ENCODE results near the gene FRMD5. TPM values are rescaled to one million over a fixed set of nuclear protein-coding genes. Genes with fewer than 3 reads are reported as not detected.

FRMD5 gene
- total and polyA plus RNA-seq, 2 donors (not counting 1 experiment from before 2014, with no cell fraction given): not detected

DNA sequence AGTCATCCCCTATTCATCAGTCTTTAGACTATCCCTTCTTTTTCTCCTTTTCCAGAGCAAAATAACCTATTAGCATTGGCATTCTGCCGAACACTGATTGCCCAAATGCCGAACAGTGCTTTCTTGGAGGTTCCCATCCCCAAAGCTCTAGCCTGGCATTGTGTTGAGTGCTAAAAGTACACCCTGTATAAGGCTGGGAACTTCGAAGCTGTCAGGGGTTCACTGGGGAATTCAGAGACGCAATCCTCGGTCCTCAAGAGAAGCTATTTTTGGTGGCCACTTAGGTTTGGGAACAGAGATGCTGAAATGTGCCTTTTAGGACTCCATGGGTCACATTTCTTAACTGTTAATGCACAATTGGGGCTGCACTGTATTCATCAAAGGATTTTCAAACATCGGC, 8.4 kb downstream of the FRMD5 start:
- WGBS (ENCODE audit: insufficient coverage): 92% methylated on average over 4 of the region's 6 CpGs
- intact Hi-C loops (cut with micrococcal nuclease): no loop called here
- no peak for ATAC-seq (ENCODE audit: low read depth)

DNA sequence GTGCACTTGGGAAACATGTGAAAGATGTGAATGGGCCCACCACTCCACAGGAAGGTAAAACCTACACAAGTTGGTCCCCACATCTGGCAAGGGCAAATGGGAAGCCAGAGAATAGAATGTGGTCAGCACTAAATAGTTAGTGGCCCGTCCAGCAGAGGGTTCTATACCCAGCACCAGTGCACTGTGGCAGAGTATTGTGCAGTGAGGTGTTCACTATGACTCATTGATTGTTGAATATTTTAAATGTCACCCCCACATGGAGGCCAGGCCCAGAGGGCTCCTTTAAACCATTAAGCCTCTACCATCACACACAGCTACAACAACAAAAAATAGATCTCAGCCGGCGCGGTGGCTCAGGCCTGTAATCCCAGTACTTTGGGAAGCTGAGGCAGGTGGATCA, 11.7 kb downstream of the FRMD5 start:
- Histone ChIP-seq H4K20me1 (ENCODE audit: control insufficient read depth, insufficient read depth, low read length, poor library complexity, severe bottlenecking) (no peaks in the 10 kb centered on the region), H3K4me2 (replicated peaks; ENCODE audit: low read depth, low read length, poor library complexity, severe bottlenecking) (no peak overlapping the region), H2AFZ (ENCODE audit: insufficient read depth, low read depth, low read length, poor library complexity, severe bottlenecking) (no peak overlapping the region), H3K9me3 (ENCODE audit: control extremely low read depth in 1 of 3, control insufficient read depth in 2 of 3, insufficient read depth in 1 of 3, low read length in 2 of 3) (no peaks in the 10 kb centered on the region), H3K4me1 (ENCODE audit: control insufficient read depth in 2 of 2, insufficient read depth in 2 of 2, low read length in 2 of 2) (no peaks in the 10 kb centered on the region), H3K79me2 (ENCODE audit: control insufficient read depth, insufficient read depth, low read length) (no peaks in the 10 kb centered on the region), H3K27me3 (replicated peaks in 1 of 4; ENCODE audit: control extremely low read depth in 1 of 4, control insufficient read depth in 3 of 4, insufficient read depth in 4 of 4, low read length in 3 of 4) (no peaks in the 10 kb centered on the region), H3K36me3 (replicated peaks in 1 of 2; ENCODE audit: control extremely low read depth in 1 of 2, control insufficient read depth in 1 of 2, extremely low read depth in 1 of 2, insufficient read depth in 2 of 2, low read length in 1 of 2) (no peaks in the 10 kb centered on the region), H3K4me3 (ENCODE audit: control extremely low read depth in 1 of 5, extremely low read depth in 1 of 5, insufficient read depth in 1 of 5, low read depth in 2 of 5, low read length in 4 of 5) (no peak overlapping the region), H3K9ac (ENCODE audit: low read length) (no peak overlapping the region), H3K27ac (ENCODE audit: low read length in 2 of 2) (no peak overlapping the region)
- CTCF ChIA-PET: no interaction called here
- H3K27me3 Mint-ChIP-seq: peaks cover 12% of the 10 kb centered on the region
- no peaks in the 10 kb centered on the region for H3K9me3 Mint-ChIP-seq (ENCODE audit: insufficient read depth)
- H3K4me3 Mint-ChIP-seq: no peak overlapping the region
- ATAC-seq (ENCODE audit: low read depth) (no peak), DNase-seq (no peak)
- TF ChIP-seq, protein P1, sequence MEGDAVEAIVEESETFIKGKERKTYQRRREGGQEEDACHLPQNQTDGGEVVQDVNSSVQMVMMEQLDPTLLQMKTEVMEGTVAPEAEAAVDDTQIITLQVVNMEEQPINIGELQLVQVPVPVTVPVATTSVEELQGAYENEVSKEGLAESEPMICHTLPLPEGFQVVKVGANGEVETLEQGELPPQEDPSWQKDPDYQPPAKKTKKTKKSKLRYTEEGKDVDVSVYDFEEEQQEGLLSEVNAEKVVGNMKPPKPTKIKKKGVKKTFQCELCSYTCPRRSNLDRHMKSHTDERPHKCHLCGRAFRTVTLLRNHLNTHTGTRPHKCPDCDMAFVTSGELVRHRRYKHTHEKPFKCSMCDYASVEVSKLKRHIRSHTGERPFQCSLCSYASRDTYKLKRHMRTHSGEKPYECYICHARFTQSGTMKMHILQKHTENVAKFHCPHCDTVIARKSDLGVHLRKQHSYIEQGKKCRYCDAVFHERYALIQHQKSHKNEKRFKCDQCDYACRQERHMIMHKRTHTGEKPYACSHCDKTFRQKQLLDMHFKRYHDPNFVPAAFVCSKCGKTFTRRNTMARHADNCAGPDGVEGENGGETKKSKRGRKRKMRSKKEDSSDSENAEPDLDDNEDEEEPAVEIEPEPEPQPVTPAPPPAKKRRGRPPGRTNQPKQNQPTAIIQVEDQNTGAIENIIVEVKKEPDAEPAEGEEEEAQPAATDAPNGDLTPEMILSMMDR (IDR thresholded peaks at IDR 0.05): no peak
- WGBS (ENCODE audit: insufficient coverage): 100% methylated on average over 2 of the region's 4 CpGs
- POLR2A ChIA-PET: no interaction called here
- intact Hi-C loops (cut with micrococcal nuclease): no loop called here
- H3K4me1 Mint-ChIP-seq: no peaks in the 10 kb centered on the region
- H3K27ac Mint-ChIP-seq: no peak overlapping the region

More for the DNA sequence above, 8.4 kb downstream of the FRMD5 start:
- Histone ChIP-seq H4K20me1 (ENCODE audit: control insufficient read depth, insufficient read depth, low read length, poor library complexity, severe bottlenecking) (no peaks in the 10 kb centered on the region), H3K9me3 (ENCODE audit: control extremely low read depth in 1 of 3, control insufficient read depth in 2 of 3, insufficient read depth in 1 of 3, low read length in 2 of 3) (no peaks in the 10 kb centered on the region), H3K36me3 (replicated peaks in 1 of 2; ENCODE audit: control extremely low read depth in 1 of 2, control insufficient read depth in 1 of 2, extremely low read depth in 1 of 2, insufficient read depth in 2 of 2, low read length in 1 of 2) (no peaks in the 10 kb centered on the region), H3K79me2 (ENCODE audit: control insufficient read depth, insufficient read depth, low read length) (no peaks in the 10 kb centered on the region), H3K4me2 (replicated peaks; ENCODE audit: low read depth, low read length, poor library complexity, severe bottlenecking) (no peak overlapping the region), H2AFZ (ENCODE audit: insufficient read depth, low read depth, low read length, poor library complexity, severe bottlenecking) (no peak overlapping the region), H3K4me3 (ENCODE audit: control extremely low read depth in 1 of 5, extremely low read depth in 1 of 5, insufficient read depth in 1 of 5, low read depth in 2 of 5, low read length in 4 of 5) (no peak overlapping the region), H3K9ac (ENCODE audit: low read length) (no peak overlapping the region), H3K27me3 (replicated peaks in 1 of 4; ENCODE audit: control extremely low read depth in 1 of 4, control insufficient read depth in 3 of 4, insufficient read depth in 4 of 4, low read length in 3 of 4) (peaks cover 0 to 14% (median 8%) of the 10 kb centered on the region in 4 experiments), H3K27ac (ENCODE audit: low read length in 2 of 2) (no peak overlapping the region), H3K4me1 (ENCODE audit: control insufficient read depth in 2 of 2, insufficient read depth in 2 of 2, low read length in 2 of 2) (no peaks in the 10 kb centered on the region)
- Mint-ChIP-seq H3K9me3 (ENCODE audit: insufficient read depth) (no peaks in the 10 kb centered on the region), H3K4me1 (no peaks in the 10 kb centered on the region), H3K4me3 (no peak overlapping the region), H3K27me3 (peaks cover 17% of the 10 kb centered on the region), H3K27ac (no peak overlapping the region)
- ChIA-PET CTCF (no interaction called here), POLR2A (no interaction called here)
- DNase-seq: no peak
- no peak for TF ChIP-seq EZH2 (IDR thresholded peaks at IDR 0.05; ENCODE audit: borderline replicate concordance, insufficient read depth, low read depth, low read length, poor library complexity, severe bottlenecking)
- TF ChIP-seq, protein P1 (IDR thresholded peaks at IDR 0.05): no peak
